KOPT-K1 (cell line): ENCODE data around the gene SORBS2.

Experiments used
- H3K27ac ChIP-seq: fragments of 200-600 bp; sonication (generic); 2 replicates; pipeline ENCODE4 v1.5.1; 2016; ENCODE audit warnings: antibody characterized with exemption, mild to moderate bottlenecking, low read depth, low read length; ENCODE audit not compliant: poor library complexity, severe bottlenecking
- H3K36me3 ChIP-seq: fragments of 200-600 bp; sonication (generic); 2 replicates; pipeline ENCODE4 v1.5.1; 2017; ENCODE audit warnings: antibody characterized with exemption, mild to moderate bottlenecking, low read length, moderate library complexity; ENCODE audit not compliant: insufficient read depth
- H3K9me3 ChIP-seq: fragments of 200-600 bp; sonication (generic); 2 replicates; pipeline ENCODE4 v1.5.1; 2017; ENCODE audit warnings: antibody characterized with exemption, low read length, mild to moderate bottlenecking; ENCODE audit not compliant: insufficient read depth, poor library complexity, severe bottlenecking

Gene SORBS2

GRCh38 chr4:185775792-185776555 lies 36.0 kb downstream of the SORBS2 start:
- H3K9me3 ChIP-seq, result no peaks in the 10 kb centered on the region
- no peak overlapping the region for H3K27ac ChIP-seq
- H3K36me3 ChIP-seq, result no peaks in the 10 kb centered on the region

- H3K36me3 ChIP-seq, result no peaks in the 10 kb centered on the region
- peaks cover 3% of the 10 kb centered on the region for H3K9me3 ChIP-seq
- H3K27ac ChIP-seq, result no peak overlapping the region
Measured at GRCh38 chr4:185774845-185775680, 36.9 kb downstream of the SORBS2 start.

- Histone ChIP-seq H3K36me3 (no peaks in the 10 kb centered on the region), H3K9me3 (peaks cover 5% of the 10 kb centered on the region), H3K27ac (no peak overlapping the region)
Measured at GRCh38 chr4:185774131-185774653, 37.8 kb downstream of the SORBS2 start.

- Histone ChIP-seq H3K9me3 (peaks cover 5% of the 10 kb centered on the region), H3K27ac (no peak overlapping the region), H3K36me3 (no peaks in the 10 kb centered on the region)
Measured at GRCh38 chr4:185773419-185773818, 38.6 kb downstream of the SORBS2 start.

- Histone ChIP-seq H3K36me3 (no peaks in the 10 kb centered on the region), H3K27ac (no peak overlapping the region), H3K9me3 (peaks cover 5% of the 10 kb centered on the region)
Measured at GRCh38 chr4:185772391-185773093, 39.5 kb downstream of the SORBS2 start.

- peaks cover 5% of the 10 kb centered on the region for H3K9me3 ChIP-seq
- H3K36me3 ChIP-seq, result no peaks in the 10 kb centered on the region
- H3K27ac ChIP-seq, result no peak overlapping the region
Measured at GRCh38 chr4:185771711-185772390, 40.1 kb downstream of the SORBS2 start.

GRCh38 chr4:185767528-185767927 lies 44.5 kb downstream of the SORBS2 start:
- Histone ChIP-seq H3K36me3 (no peaks in the 10 kb centered on the region), H3K27ac (no peak overlapping the region), H3K9me3 (peaks cover 5% of the 10 kb centered on the region)

- peaks cover under 1% of the 10 kb centered on the region for H3K9me3 ChIP-seq
- no peak overlapping the region for H3K27ac ChIP-seq
- no peaks in the 10 kb centered on the region for H3K36me3 ChIP-seq
Measured at GRCh38 chr4:185764876-185765275, 47.1 kb downstream of the SORBS2 start.

GRCh38 chr4:185761352-185762235 lies 50.4 kb downstream of the SORBS2 start:
- Histone ChIP-seq H3K36me3 (no peaks in the 10 kb centered on the region), H3K9me3 (no peaks in the 10 kb centered on the region), H3K27ac (no peak overlapping the region)

GRCh38 chr4:185758807-185759206 lies 53.2 kb downstream of the SORBS2 start:
- Histone ChIP-seq H3K9me3 (no peaks in the 10 kb centered on the region), H3K36me3 (no peaks in the 10 kb centered on the region), H3K27ac (no peak overlapping the region)

- Histone ChIP-seq H3K27ac (no peak overlapping the region), H3K9me3 (no peaks in the 10 kb centered on the region), H3K36me3 (no peaks in the 10 kb centered on the region)
Measured at GRCh38 chr4:185755451-185755850, 56.5 kb downstream of the SORBS2 start.

- Histone ChIP-seq H3K27ac (no peak overlapping the region), H3K36me3 (no peaks in the 10 kb centered on the region), H3K9me3 (no peaks in the 10 kb centered on the region)
Measured at GRCh38 chr4:185754961-185755360, 57.0 kb downstream of the SORBS2 start.

- Histone ChIP-seq H3K36me3 (no peaks in the 10 kb centered on the region), H3K27ac (no peak overlapping the region), H3K9me3 (no peaks in the 10 kb centered on the region)
Measured at GRCh38 chr4:185752872-185753271, 59.1 kb downstream of the SORBS2 start.

GRCh38 chr4:185749858-185750257 lies 62.1 kb downstream of the SORBS2 start:
- no peak overlapping the region for H3K27ac ChIP-seq
- no peaks in the 10 kb centered on the region for H3K36me3 ChIP-seq
- H3K9me3 ChIP-seq, result no peaks in the 10 kb centered on the region
